Measurements from ENCODE around the gene NRAP.

DNA sequence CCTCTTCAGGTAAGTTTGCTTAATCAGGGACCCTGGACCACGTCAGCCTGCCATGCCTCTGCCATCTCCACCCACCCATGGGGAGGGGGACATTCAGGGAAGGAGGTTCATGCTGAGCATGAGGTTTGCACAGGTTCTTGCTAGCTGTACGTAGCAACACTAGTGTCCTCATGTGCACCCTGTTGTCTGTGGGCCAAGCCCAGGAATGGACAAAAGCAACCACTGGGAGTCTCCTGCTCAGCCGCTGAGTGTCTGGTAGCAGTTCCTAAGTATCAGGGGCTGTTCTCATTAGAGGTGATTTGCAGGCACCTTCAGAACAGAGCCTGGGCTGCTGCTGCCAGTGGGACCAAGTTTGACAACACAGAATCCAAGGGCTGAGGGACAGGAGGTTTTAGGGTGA, 33.8 kb upstream of the NRAP start:
- TF ChIP-seq, protein P1, sequence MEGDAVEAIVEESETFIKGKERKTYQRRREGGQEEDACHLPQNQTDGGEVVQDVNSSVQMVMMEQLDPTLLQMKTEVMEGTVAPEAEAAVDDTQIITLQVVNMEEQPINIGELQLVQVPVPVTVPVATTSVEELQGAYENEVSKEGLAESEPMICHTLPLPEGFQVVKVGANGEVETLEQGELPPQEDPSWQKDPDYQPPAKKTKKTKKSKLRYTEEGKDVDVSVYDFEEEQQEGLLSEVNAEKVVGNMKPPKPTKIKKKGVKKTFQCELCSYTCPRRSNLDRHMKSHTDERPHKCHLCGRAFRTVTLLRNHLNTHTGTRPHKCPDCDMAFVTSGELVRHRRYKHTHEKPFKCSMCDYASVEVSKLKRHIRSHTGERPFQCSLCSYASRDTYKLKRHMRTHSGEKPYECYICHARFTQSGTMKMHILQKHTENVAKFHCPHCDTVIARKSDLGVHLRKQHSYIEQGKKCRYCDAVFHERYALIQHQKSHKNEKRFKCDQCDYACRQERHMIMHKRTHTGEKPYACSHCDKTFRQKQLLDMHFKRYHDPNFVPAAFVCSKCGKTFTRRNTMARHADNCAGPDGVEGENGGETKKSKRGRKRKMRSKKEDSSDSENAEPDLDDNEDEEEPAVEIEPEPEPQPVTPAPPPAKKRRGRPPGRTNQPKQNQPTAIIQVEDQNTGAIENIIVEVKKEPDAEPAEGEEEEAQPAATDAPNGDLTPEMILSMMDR (IDR thresholded peaks at IDR 0.05) = no peak
- TF ChIP-seq, protein P2, sequence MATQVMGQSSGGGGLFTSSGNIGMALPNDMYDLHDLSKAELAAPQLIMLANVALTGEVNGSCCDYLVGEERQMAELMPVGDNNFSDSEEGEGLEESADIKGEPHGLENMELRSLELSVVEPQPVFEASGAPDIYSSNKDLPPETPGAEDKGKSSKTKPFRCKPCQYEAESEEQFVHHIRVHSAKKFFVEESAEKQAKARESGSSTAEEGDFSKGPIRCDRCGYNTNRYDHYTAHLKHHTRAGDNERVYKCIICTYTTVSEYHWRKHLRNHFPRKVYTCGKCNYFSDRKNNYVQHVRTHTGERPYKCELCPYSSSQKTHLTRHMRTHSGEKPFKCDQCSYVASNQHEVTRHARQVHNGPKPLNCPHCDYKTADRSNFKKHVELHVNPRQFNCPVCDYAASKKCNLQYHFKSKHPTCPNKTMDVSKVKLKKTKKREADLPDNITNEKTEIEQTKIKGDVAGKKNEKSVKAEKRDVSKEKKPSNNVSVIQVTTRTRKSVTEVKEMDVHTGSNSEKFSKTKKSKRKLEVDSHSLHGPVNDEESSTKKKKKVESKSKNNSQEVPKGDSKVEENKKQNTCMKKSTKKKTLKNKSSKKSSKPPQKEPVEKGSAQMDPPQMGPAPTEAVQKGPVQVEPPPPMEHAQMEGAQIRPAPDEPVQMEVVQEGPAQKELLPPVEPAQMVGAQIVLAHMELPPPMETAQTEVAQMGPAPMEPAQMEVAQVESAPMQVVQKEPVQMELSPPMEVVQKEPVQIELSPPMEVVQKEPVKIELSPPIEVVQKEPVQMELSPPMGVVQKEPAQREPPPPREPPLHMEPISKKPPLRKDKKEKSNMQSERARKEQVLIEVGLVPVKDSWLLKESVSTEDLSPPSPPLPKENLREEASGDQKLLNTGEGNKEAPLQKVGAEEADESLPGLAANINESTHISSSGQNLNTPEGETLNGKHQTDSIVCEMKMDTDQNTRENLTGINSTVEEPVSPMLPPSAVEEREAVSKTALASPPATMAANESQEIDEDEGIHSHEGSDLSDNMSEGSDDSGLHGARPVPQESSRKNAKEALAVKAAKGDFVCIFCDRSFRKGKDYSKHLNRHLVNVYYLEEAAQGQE (IDR thresholded peaks at IDR 0.05; ENCODE audit: insufficient read depth in 1 of 2, low read depth in 2 of 2, low read length in 1 of 2) = no peak

Measured in Panc1 (cell line).